22Rv1 (cell line): ENCODE data around the gene GPR62.

Source experiments
- CTCF ChIP-seq: fragments of 450-650 bp; IDR thresholded peaks from 2 replicates; pipeline ENCODE4 v1.5.1; 2017; ENCODE audit warnings: mild to moderate bottlenecking
- ZFX ChIP-seq: fragments of 450-650 bp; IDR thresholded peaks from 2 replicates; pipeline ENCODE4 v1.6.1; 2017; ENCODE audit warnings: antibody characterized with exemption, borderline replicate concordance

- TF ChIP-seq CTCF (no peak), ZFX (no peak)
Observed at GRCh38 chr3:51994530-51994929, 39.3 kb downstream of the GPR62 start.
